NCI-H446 (cell line): ENCODE results near the gene RRAS.
"Not testable (repeated sequence)": the region's sequence is repeated elsewhere in the genome, so short reads cannot be mapped to it uniquely, and the experiment has no call there.

Experiments used
- DNase-seq, 2 experiments: peaks; one replicate each; lab custom pipeline; 2025; lab: John Stamatoyannopoulos, UW

Gene RRAS

DNA sequence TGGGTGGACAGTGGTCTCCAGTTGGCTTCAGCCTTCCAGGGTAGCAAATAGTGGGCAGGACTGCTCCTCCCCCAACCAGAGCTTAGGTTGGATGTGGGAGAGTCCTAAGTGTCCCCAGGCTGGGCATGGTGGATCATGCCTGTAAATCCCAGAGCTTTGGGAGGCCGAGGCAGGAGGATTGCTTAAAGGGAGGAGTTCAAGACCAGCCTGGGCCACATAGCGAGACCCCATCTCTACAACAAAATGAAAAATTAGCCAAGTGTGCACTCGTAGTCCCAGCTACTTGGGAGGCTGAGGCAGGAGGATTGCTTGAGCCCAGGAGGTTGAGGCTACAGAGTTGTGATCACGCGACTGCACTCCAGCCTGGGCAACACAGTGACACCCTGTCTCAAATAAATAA is 7.4 kb downstream of the RRAS start:
- DNase-seq: no peak

DNA sequence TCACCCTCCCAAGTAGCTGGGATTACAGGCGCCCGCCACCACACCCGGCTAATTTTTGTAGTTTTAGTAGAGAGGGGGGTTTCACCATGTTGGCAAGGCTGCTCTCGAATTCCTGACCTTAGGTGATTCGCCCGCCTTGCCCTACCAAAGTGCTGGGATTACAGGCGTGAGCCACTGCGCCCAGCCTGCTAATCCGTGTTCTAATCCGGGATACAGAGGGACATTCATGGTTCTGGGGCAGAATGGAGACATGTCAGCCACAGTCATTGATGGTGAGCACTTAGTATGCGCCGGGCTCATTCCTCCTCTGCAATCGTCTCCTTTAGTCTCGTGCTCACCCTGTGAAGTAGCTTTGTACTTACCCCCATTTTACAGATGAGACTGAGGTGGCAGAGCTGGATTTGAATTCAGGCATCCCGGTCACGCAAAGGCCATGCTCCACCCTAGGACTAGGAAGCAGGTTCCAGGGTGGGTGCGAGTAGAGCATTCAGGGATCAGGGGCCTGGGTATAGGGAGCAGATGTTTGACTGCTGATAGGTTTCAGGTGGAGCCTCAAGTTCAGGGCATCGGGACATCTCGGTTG is 8.2 kb downstream of the RRAS start:
- no peak for DNase-seq

DNA sequence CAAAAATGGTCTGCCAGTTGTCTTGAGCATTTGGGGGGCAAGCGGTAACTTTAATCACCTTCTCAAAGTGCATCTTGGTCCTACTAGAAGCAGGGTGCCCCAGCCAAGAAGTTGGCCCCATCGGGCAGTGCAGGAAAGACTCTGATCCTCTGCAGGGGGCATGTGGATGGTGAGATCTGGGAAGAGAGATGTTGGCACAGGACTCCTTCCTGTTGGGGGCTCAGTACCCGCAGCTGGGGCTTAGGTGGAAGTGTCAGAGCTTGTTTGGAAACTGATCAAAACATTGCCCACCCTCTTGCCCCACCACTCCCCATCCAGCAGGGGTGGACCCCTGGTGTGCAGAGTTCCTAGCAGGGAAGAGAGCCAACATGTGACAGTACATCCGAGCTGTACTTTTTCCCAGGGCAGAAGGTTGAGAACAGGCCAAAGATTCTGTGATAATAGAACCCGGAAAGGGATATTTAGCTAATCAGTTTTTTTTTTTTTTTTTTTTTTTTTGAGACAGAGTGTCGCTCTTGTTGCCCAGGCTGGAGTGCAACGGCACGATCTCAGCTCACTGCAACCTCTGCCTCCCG is 8.8 kb downstream of the RRAS start:
- peak in 1 of 2 experiments; percentile 57 for DNase-seq

DNA sequence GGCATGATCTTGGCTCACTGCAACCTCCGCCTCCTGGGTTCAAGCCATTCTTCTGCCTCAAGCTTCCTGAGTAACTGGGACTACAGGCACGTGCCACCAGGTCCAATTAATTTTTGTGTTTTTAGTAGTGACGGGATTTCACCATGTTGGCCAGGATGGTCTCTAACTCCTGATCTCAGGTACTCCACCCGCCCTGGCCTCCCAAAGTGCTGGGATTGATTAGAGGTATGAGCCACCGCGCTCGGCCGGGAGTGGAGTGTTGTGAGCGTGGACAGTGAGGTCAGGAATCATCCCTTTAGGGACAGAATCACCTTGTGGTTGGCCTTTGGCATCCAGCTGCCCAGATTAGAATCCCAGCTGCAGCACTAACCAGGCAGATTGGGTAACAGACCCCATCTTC is 10.3 kb downstream of the RRAS start:
- DNase-seq: no peak

DNA sequence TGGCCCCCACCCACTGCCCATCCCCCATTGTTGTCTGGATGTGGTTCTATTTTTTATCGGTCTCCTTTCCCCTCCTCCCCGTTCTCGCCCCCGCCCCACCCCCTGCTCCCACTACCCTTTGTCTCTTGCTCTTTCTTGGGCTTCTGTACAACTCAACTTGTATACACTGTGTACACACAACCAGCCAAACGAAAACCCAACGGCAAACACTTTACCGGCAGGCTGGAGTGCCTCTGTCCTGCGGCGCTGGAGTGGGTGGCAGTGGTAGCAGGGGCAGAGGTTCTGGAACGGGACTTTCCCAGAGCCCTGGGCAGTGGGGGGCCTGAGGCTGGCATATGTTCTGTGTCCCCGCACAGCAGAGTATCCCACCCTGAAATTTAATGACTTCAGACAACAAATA is 13.7 kb downstream of the RRAS start:
- no peak for DNase-seq

DNA sequence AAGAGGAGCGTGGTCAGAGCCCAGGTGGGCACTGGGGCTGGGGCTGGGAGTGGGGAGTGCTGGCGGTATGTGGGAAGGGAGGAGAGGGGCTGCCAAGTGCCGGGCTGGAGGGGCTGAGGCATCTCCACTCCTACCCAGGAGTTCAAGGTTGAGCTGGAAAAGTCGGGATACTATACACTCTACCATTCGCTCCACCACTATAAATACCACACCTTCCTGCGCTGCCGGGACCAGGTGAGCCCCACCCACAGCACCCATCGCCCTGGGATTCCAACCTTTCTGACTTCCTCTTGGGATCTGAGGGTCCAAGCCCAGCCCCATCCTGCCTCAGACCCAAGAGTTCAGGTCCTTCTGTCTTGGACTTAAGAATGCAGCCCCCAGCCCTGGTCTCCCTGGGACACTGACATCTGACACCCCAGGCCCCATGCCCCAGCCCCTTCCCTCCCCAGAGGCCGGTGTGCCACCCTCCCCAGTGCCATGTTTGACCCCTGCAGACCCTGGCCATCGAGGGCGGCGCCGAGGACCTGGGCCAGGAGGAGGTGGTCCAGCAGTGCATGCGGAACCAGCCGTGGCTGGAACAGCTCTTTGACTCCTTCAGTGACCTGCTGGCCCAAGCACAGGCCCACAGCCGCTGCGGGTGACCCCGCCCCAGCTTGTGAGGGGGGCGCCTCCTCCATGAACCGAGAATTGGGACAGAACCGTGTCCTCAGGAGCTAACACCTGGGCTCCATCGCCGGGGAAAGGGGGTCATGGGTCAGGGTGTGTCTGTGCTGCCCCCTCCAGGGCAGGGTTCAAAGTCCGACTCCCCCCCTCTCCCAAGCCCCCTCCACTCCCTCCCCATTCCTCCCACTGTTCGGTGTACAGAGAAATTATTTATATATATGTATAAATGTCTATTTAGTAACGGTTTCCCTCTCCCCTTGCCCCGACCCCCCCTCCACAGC is 14.7 kb downstream of the RRAS start:
- no peak for DNase-seq

DNA sequence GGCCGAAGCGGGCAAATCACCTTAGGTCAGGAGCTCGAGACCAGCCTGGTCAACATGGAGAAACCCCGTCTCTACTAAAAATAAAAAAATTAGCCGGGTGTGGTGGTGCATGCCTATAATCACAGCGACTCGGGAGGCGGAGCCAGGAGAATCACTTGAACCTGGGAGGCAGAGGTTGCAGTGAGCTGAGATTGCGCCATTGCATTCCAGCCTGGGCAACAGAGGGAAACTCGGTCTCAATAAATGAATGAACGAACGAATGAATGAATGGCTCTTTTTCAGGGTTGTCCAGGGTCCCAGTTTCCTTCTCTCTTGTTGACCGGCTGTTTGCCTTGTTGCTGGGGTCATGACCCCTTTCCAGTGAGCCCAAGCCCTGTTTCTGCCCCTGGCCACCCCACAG is 22.1 kb downstream of the RRAS start:
- not testable (repeated sequence) for DNase-seq

DNA sequence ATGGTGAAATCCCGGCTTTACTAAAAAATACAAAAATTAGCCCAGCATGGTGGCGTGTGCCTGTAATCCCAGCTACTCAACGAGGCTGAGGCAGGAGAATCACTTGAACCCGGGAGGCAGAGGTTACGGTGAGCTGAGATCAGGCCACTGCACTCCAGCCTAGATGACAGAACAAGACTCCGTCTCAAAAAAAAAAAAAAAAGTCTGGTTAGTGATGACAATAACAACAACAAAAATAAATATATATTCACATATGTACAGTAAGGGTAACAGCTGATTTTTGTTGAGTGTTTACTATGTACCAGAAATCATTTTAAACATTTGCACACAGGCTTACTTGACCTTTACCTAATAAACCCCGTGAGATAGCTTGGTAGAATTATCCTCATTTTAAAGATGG is 23.0 kb downstream of the RRAS start:
- no peak for DNase-seq

DNA sequence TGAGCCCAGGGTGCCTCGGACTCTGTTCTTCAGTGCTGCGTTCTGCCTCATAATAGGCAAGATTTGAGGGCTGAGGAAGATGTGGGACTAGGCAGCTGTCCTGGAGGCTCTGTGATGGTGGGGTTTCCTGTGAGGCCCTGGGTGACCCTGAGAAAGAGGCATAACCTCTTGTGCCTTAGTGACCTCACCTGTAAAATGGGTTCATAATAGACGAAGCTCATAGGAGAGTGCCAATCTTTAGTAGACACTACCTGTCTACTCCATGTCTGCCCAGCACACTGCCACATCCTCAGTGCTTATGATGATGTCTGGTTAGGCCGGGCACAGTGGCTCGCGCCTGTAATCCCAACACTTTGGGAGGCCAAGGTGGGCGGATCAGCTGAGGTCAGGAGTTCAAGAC is 23.4 kb downstream of the RRAS start:
- DNase-seq: no peak

DNA sequence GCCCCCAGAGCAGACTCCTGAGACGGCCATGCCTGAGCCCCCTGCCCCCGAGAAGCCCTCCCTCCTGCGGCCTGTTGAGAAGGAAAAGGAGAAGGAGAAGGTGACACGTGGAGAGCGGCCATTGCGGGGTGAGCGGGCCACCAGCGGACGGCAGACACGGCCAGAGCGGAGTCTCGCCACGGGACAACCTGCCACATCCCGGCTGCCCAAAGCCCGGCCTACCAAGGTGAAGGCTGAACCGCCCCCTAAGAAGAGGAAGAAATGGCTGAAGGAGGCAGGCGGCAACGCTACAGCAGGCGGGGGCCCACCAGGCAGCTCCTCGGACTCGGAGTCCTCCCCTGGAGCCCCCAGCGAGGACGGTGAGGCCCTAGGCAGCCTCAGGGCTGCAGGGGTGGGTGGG is 24.1 kb downstream of the RRAS start:
- DNase-seq: no peak

DNA sequence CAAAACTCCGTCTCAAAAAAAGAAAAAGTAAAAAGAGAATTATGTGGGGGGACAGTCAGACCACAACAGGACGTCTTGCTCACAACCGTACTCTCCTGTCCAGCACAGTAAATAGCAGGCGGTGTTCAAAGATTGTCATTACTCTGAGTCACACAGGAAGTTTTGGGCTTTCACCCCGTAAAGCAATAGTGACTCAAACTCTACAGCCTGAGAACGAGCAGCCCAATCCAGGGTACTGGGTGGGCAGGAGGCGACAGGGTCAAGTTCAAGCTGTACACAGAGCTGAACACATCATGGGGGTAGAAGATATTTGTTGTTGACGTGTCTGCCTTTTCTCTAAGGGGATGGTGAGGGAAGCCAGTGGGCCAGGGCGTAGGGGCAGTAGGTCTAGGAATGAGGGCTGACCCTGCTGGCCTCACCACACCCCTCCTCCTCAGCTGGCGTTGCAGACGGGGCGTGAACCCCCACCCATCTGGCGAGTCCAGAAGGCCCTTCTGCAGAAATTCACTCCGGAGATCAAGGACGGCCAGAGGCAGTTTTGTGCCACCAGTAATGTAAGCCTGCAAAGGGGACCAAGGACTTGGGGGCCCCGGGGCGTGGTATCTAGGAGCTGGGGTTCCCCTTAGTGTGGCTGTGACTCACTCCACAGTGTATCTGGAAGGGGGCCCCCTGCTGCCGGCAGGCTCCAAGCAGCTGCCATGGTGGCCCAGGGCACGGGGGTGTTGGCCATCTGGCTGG is 25.7 kb downstream of the RRAS start:
- no peak for DNase-seq

DNA sequence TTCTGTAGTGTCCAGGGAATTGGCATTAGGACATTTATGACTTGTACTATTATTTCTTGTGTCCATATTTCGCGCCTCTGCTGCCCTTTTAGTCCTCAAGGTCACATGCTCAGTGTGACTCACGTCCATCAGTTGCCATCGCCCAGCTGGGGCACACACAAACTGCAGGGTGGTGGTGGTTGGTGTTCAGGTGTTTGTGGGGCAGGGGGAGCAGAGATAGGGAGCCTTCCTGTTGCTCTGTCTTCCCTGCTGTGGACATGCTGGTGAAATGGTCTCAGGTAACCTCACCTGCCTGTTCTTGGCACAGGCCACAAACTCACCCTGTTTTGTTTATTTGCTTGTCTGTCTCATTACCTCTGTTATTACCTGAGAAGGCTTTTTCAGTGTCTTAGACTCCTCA is 26.6 kb downstream of the RRAS start:
- DNase-seq: no peak

DNA sequence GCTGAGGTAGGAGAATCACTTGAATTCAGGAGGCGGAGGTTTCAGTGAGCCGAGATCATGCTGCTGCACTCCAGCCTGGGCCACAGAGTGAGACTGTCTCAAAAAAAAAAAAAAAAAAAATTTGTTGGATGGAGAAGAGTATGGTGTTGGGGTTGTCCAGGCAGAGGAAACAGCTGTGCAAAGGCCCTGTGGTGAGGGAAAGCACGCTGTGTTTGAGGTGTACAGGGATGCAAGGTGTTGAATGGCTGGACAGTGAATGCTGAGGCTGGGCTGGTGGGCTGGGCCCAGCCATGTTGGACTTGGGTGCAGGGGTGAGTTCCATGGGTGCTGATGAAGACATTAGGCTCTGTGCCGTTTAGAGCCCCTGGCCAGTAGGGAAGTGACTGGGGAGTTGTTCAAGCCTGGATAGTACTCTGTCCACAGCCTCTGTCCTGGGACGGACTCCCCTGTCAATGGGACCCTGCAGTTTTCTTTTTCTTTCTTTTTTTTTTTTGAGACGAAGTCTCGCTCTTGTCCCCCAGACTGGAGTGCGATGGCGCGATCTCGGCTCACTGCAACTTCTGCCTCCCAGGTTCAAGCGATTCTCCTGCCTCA is 30.3 kb downstream of the RRAS start:
- DNase-seq: no peak

DNA sequence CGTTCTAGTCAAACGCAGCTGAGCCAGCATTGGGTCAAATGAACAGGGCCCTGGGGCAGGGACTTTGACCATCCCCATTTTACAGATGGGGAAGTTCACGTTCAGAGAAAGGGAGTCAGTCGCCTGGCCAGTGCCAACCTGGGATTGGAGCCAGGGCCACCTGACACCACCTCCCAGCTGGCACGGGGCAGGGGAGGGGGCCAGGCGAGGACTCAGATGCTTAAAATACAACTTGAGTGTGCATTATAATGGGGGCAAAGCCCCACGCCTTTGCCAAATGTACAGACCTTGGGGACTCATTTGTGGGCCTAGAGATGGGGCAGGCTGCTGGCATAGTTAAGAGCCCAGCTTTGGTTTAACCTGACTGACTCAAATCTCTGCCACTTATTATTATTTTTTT is 34.3 kb downstream of the RRAS start:
- no peak for DNase-seq

DNA sequence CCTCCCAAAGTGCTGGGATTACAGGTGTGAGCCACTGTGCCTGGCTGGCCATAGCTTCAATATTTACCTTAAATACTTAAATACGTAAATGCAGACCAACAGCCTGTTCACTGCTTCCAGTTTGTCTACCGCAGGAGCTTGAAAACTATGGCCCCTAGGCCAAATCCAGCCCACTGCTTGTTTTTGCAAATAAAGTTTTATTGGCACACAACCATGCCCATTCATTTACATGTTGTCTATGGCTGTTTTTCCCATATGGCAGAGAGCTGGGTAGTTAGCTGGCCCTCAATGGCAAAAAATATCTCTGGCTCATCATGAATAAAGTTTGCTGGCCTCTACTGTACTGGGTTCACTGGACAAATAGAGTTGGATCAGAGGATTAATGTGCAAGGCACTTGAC is 37.1 kb downstream of the RRAS start:
- DNase-seq: no peak

DNA sequence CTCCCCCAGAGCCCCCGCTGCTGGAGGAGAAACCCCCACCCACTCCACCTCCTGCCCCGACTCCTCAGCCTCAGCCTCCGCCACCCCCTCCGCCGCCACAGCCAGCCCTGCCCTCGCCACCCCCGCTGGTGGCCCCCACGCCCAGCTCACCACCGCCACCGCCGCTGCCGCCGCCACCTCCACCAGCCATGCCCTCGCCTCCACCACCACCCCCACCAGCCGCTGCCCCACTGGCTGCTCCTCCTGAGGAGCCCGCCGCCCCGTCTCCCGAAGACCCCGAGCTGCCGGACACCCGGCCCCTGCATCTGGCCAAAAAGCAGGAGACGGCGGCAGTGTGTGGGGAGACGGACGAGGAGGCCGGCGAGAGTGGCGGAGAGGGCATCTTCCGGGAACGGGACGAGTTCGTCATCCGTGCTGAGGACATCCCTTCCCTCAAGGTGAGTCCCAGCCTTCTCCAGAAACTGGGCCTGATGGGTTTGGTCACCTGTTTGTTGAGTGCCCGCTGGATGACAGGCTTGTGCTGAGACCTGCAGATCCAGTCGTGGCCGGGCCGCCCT is 38.4 kb downstream of the RRAS start:
- no peak for DNase-seq

DNA sequence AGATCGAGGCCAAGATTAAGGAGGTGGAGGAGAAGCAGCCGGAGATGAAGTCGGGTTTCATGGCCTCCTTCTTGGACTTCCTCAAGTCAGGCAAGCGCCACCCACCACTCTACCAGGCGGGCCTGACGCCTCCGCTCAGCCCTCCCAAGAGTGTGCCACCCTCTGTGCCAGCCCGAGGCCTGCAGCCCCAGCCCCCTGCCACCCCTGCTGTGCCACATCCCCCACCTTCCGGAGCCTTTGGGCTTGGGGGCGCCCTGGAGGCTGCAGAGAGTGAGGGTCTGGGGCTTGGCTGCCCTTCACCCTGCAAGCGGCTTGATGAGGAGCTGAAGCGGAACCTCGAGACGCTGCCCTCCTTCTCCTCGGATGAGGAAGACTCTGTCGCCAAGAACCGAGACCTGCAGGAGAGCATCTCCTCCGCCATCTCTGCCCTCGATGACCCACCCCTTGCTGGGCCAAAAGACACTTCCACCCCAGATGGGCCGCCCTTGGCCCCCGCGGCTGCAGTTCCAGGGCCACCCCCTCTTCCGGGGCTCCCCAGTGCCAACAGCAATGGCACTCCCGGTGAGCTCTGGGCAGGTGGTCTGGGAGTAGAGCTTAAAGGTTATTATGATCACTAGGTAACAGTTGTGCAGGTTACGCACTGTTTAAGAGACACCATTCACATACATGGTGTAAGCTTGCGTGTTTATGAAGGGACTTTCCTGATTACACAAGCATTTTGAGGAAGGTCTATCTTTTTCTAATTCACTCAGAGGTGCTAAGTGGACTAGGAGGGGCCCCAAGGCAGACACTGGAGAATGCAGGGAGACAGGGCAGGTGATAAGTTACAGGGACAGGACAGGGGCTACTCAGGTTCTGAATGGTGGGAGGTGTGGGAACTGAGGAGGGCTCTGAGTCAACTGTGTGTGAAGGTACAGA is 40.3 kb downstream of the RRAS start:
- no peak for DNase-seq

DNA sequence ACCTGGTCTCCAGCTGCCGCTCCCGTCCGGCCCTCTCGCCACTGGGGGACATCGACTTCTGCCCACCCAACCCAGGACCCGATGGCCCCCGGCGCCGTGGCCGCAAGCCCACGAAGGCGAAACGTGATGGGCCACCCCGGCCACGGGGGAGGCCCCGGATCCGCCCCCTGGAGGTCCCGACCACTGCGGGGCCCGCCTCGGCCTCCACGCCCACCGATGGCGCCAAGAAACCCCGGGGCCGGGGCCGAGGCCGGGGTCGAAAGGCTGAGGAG is 42.3 kb downstream of the RRAS start:
- no peak for DNase-seq

DNA sequence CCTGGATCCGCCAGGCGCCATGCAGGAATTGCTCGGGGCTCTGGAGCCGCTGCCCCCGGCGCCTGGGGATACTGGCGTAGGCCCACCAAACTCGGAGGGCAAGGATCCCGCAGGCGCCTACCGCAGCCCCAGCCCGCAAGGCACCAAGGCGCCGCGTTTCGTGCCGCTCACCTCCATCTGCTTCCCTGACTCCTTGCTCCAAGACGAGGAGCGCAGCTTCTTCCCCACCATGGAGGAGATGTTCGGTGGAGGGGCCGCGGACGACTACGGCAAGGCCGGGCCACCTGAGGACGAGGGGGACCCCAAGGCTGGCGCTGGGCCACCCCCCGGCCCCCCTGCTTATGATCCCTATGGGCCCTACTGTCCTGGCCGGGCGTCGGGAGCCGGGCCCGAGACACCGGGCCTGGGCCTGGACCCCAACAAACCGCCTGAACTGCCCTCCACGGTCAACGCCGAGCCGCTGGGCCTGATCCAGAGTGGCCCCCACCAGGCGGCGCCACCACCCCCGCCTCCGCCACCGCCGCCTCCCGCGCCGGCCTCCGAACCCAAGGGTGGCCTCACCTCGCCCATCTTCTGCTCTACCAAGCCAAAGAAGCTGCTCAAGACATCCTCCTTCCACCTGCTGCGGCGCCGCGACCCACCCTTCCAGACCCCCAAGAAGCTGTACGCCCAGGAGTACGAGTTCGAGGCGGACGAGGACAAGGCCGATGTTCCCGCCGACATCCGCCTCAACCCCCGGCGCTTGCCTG is 42.8 kb downstream of the RRAS start:
- no peak for DNase-seq

DNA sequence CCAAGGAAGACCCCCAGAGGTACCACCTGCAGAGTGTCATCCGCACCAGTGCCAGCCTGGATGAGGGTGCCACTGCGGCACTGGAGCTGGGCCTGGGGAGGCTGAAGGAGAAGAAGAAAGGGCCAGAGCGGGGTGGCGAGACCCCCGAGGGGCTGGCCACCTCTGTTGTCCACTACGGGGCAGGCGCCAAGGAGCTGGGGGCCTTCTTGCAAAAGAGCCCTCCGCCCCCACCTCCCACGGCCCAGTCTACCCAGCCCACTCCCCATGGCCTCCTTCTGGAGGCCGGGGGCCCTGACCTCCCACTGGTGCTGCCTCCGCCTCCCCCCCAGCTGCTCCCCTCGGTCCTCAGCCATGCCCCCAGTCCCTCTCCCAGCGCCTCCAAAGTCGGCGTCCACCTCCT is 43.5 kb downstream of the RRAS start:
- no peak for DNase-seq
